Measurements from ENCODE around the gene JOSD2. TPM values are rescaled to one million over a fixed set of nuclear protein-coding genes. Genes with fewer than 3 reads are reported as not detected.

The JOSD2 gene
- total RNA-seq, 4 donors from 2014 or later, result 6.8 to 36.5 (median 27.1) TPM

GRCh38 chr19:50482916-50483315, 28.1 kb downstream of the JOSD2 start:
- TF ChIP-seq CTCF (IDR thresholded peaks at IDR 0.05; ENCODE audit: low read depth), result no peak

- TF ChIP-seq CTCF (IDR thresholded peaks at IDR 0.05; ENCODE audit: low read depth), result no peak
These were observed 28.6 kb downstream of the JOSD2 start for GRCh38 chr19:50482271-50482855.

- no peak for TF ChIP-seq CTCF (IDR thresholded peaks at IDR 0.05; ENCODE audit: low read depth)
These were observed 29.4 kb downstream of the JOSD2 start for GRCh38 chr19:50481351-50482149.

GRCh38 chr19:50480281-50481111, 30.5 kb downstream of the JOSD2 start:
- TF ChIP-seq CTCF (IDR thresholded peaks at IDR 0.05; ENCODE audit: low read depth), result no peak

GRCh38 chr19:50479761-50480251, 31.2 kb downstream of the JOSD2 start:
- no peak for TF ChIP-seq CTCF (IDR thresholded peaks at IDR 0.05; ENCODE audit: low read depth)

GRCh38 chr19:50478901-50479715, 31.9 kb downstream of the JOSD2 start:
- no peak for TF ChIP-seq CTCF (IDR thresholded peaks at IDR 0.05; ENCODE audit: low read depth)
